Keratinocyte (primary cell): ENCODE measurements around the gene KRTAP5-3. TPM values are rescaled to one million over a fixed set of nuclear protein-coding genes. Genes with fewer than 3 reads are reported as not detected.
A peak's percentile ranks its signal among the peaks of the same experiment; 100 is the strongest.

Experiments used
- DNase-seq: peaks from one replicate; pipeline ENCODE4 v3.0.0-alpha.2; 2011; ENCODE audit warnings: low read depth, missing footprints, low spot score
- FAIRE-seq: peaks from 2 replicates; lab custom pipeline; 2011; peaks lifted over from hg19 to GRCh38; lab: Jason Lieb, UNC
- H2AFZ ChIP-seq: 2 replicates; pipeline ENCODE4 v1.6.0; 2012; ENCODE audit warnings: low read length, control low read depth, inconsistent platforms; ENCODE audit not compliant: control insufficient read depth
- H3K27ac ChIP-seq: 2 replicates; pipeline ENCODE4 v1.5.1; 2011; ENCODE audit warnings: low read length; ENCODE audit not compliant: control insufficient read depth, insufficient read depth
- H3K27me3 ChIP-seq: 3 replicates; pipeline ENCODE4 v1.6.0; 2011; ENCODE audit warnings: low read length; ENCODE audit not compliant: control insufficient read depth, insufficient read depth; ENCODE audit errors: extremely low read depth
- H3K36me3 ChIP-seq, 2 experiments: 2 replicates in 1 of 2; 3 replicates in 1 of 2; pipeline ENCODE4 v1.5.1; 2011; ENCODE audit warnings: low read length in 2 of 2, mild to moderate bottlenecking in 1 of 2; ENCODE audit not compliant: control insufficient read depth in 2 of 2, insufficient read depth in 2 of 2; ENCODE audit errors: extremely low read depth in 1 of 2
- H3K4me1 ChIP-seq: 3 replicates; pipeline ENCODE4 v1.5.1; 2011; ENCODE audit warnings: low read length; ENCODE audit not compliant: control insufficient read depth, insufficient read depth; ENCODE audit errors: extremely low read depth
- H3K4me2 ChIP-seq: 3 replicates; pipeline ENCODE4 v1.6.0; 2011; ENCODE audit warnings: low read depth, low read length; ENCODE audit not compliant: control insufficient read depth, insufficient read depth; ENCODE audit errors: extremely low read depth
- H3K4me3 ChIP-seq, 3 experiments: fragments of 200-600 bp in 1 of 3; sonication (generic) in 1 of 3; 2 replicates in 2 of 3; 3 replicates in 1 of 3; pipeline ENCODE4 v1.5.1; 2011 to 2016; ENCODE audit warnings: low read length in 3 of 3, mild to moderate bottlenecking in 3 of 3, control low read depth in 2 of 3, inconsistent platforms in 1 of 3, low read depth in 1 of 3, mixed read lengths in 1 of 3, mixed run types in 1 of 3, moderate library complexity in 1 of 3; ENCODE audit not compliant: control insufficient read depth in 2 of 3, insufficient read depth in 2 of 3; ENCODE audit errors: extremely low read depth in 1 of 3
- H3K79me2 ChIP-seq: 2 replicates; pipeline ENCODE4 v1.6.0; 2012; ENCODE audit warnings: low read length; ENCODE audit not compliant: control insufficient read depth, insufficient read depth
- H3K9ac ChIP-seq: 3 replicates; pipeline ENCODE4 v1.6.0; 2011; ENCODE audit warnings: low read length; ENCODE audit not compliant: control insufficient read depth, insufficient read depth; ENCODE audit errors: extremely low read depth
- H3K9me1 ChIP-seq: 3 replicates; pipeline ENCODE4 v1.6.0; 2011; ENCODE audit warnings: low read length; ENCODE audit not compliant: control insufficient read depth, insufficient read depth; ENCODE audit errors: extremely low read depth
- H3K9me3 ChIP-seq: 2 replicates; pipeline ENCODE4 v1.5.1; 2012; ENCODE audit warnings: low read depth, low read length; ENCODE audit not compliant: control insufficient read depth
- H4K20me1 ChIP-seq: 3 replicates; pipeline ENCODE4 v1.6.0; 2011; ENCODE audit warnings: low read length; ENCODE audit not compliant: control insufficient read depth, insufficient read depth; ENCODE audit errors: extremely low read depth
- CTCF ChIP-seq, 3 experiments: IDR thresholded peaks in 1 of 3; conservative IDR thresholded peaks in 1 of 3; optimal IDR thresholded peaks in 1 of 3; 2 replicates in 2 of 3; 3 replicates in 1 of 3; pipeline versions ENCODE3 to v1.5.1; 2011; ENCODE audit warnings: low read length in 3 of 3, mild to moderate bottlenecking in 3 of 3, moderate library complexity in 2 of 3, control low read depth in 1 of 3, inconsistent platforms in 1 of 3; ENCODE audit not compliant: insufficient read depth in 2 of 3; ENCODE audit errors: extremely low read depth in 1 of 3
- EZH2 ChIP-seq: IDR thresholded peaks from one replicate; pipeline ENCODE4 v1.6.1; 2012; ENCODE audit warnings: inconsistent platforms, mild to moderate bottlenecking, low read length, moderate library complexity
- dilution Hi-C: fragments of 300-500 bp; cut with MboI; formaldehyde crosslinking; loops from one replicate; pipeline ENCODE4 v1.7.0; 2020; ENCODE audit warnings: low sequenced_read_pairs; ENCODE audit not compliant: extremely low pct_ligation_motif_present
- polyA plus RNA-seq, 5 experiments: library from polyadenylated mRNA; depleted of rRNA in 3 of 5; stranded (reverse) in 3 of 5; stranded (forward) in 1 of 5; unstranded in 1 of 5; fragments of >200 nt; gene quantifications; 1 replicate in 1 of 5; 2 replicates in 3 of 5; 3 replicates in 1 of 5; pipeline versions ENCODE4 v1.2.1 to v1.2.3, GENCODE V29; 2011 to 2012; ENCODE audit warnings: missing spikeins in 2 of 5, low read depth in 1 of 5, low replicate concordance in 1 of 5

KRTAP5-3 gene
- polyA plus RNA-seq, 1 donor (not counting 4 experiments of a cell fraction or from before 2014, with no cell fraction given), result not detected

- no peak for FAIRE-seq
- no peak for TF ChIP-seq EZH2
- TF ChIP-seq CTCF (optimal IDR thresholded peaks at IDR 0.05 in 1 of 3, IDR thresholded peaks at IDR 0.05 in 1 of 3, conservative IDR thresholded peaks at IDR 0.05 in 1 of 3; ENCODE audit: extremely low read depth in 1 of 3, insufficient read depth in 2 of 3, low read length in 3 of 3), result no peak
- no peak overlapping the region for H3K27ac ChIP-seq
- no peak overlapping the region for H3K9ac ChIP-seq
- H3K4me1 ChIP-seq, result no peaks in the 10 kb centered on the region
- no peak overlapping the region for H2AFZ ChIP-seq
- dilution Hi-C loops, result no loop called here
- H3K4me3 ChIP-seq, result no peak overlapping the region
- H3K4me2 ChIP-seq, result no peak overlapping the region
- DNase-seq, result no peak
- no peaks in the 10 kb centered on the region for H4K20me1 ChIP-seq
- H3K9me1 ChIP-seq, result no peaks in the 10 kb centered on the region
- H3K9me3 ChIP-seq, result peaks cover 4% of the 10 kb centered on the region
- H3K79me2 ChIP-seq, result no peaks in the 10 kb centered on the region
- H3K27me3 ChIP-seq, result peaks cover 32% of the 10 kb centered on the region
- H3K36me3 ChIP-seq, result no peaks in the 10 kb centered on the region
Observed at GRCh38 chr11:1574933-1575242, 33.4 kb downstream of the KRTAP5-3 start.

- peaks cover 36% of the 10 kb centered on the region for H3K27me3 ChIP-seq
- no peak overlapping the region for H3K9ac ChIP-seq
- no peak for FAIRE-seq
- H3K4me1 ChIP-seq, result no peaks in the 10 kb centered on the region
- TF ChIP-seq CTCF (optimal IDR thresholded peaks at IDR 0.05 in 1 of 3, IDR thresholded peaks at IDR 0.05 in 1 of 3, conservative IDR thresholded peaks at IDR 0.05 in 1 of 3; ENCODE audit: extremely low read depth in 1 of 3, insufficient read depth in 2 of 3, low read length in 3 of 3), result peak; percentile 69 to 87 (median 71)
- TF ChIP-seq EZH2, result peak; percentile 18
- dilution Hi-C loops, result no loop called here
- no peaks in the 10 kb centered on the region for H3K36me3 ChIP-seq
- H3K4me3 ChIP-seq, result peak overlapping the region in 1 of 3 experiments; percentile 26
- DNase-seq, result no peak
- peaks cover 4% of the 10 kb centered on the region for H3K9me3 ChIP-seq
- no peaks in the 10 kb centered on the region for H3K9me1 ChIP-seq
- H2AFZ ChIP-seq, result no peak overlapping the region
- no peak overlapping the region for H3K27ac ChIP-seq
- no peaks in the 10 kb centered on the region for H4K20me1 ChIP-seq
- no peaks in the 10 kb centered on the region for H3K79me2 ChIP-seq
- peak overlapping the region; percentile 37 for H3K4me2 ChIP-seq
Observed at GRCh38 chr11:1574238-1574932, 33.9 kb downstream of the KRTAP5-3 start.
